GM23338 (cell line): ENCODE measurements around the gene APP. TPM values are rescaled to one million over a fixed set of nuclear protein-coding genes. Genes with fewer than 3 reads are reported as not detected.

Experiments
- ATAC-seq: fragments of 200-7000 bp; cut with Tn5 transposase; 3 replicates; pipeline ENCODE4 v1.9.1; 2020
- DNase-seq: peaks from one replicate; pipeline ENCODE4 v3.0.0-alpha.2; 2015; ENCODE audit warnings: low spot score
- H2AFZ ChIP-seq: fragments of 200-600 bp; sonication (generic); 2 replicates; pipeline ENCODE4 v1.8.0; 2016; ENCODE audit warnings: antibody characterized with exemption, mild to moderate bottlenecking, moderate library complexity
- H3F3A ChIP-seq: fragments of 200-600 bp; sonication (generic); replicated peaks from 2 replicates; pipeline ENCODE4 v1.8.0; 2017; ENCODE audit warnings: antibody characterized with exemption, mixed run types, low read depth
- H3K27ac ChIP-seq: fragments of 200-600 bp; sonication (generic); 2 replicates; pipeline ENCODE4 v1.6.1; 2016; ENCODE audit warnings: low read depth
- H3K27me3 ChIP-seq: fragments of 200-600 bp; sonication (generic); 2 replicates; pipeline ENCODE4 v1.8.0; 2016; ENCODE audit warnings: mild to moderate bottlenecking, mixed run types, moderate library complexity; ENCODE audit not compliant: insufficient read depth
- H3K36me3 ChIP-seq: fragments of 200-600 bp; sonication (generic); 2 replicates; pipeline ENCODE4 v1.8.0; 2016; ENCODE audit warnings: mild to moderate bottlenecking; ENCODE audit not compliant: insufficient read depth
- H3K4me1 ChIP-seq: fragments of 200-600 bp; sonication (generic); 2 replicates; pipeline ENCODE4 v1.8.0; 2016; ENCODE audit warnings: mild to moderate bottlenecking, moderate library complexity; ENCODE audit not compliant: insufficient read depth
- H3K4me2 ChIP-seq: fragments of 200-600 bp; sonication (generic); 2 replicates; pipeline ENCODE4 v1.7.1; 2017; ENCODE audit warnings: mixed run types
- H3K4me3 ChIP-seq: fragments of 200-600 bp; sonication (generic); 2 replicates; pipeline ENCODE4 v1.6.1; 2016; ENCODE audit warnings: mixed run types
- H3K79me2 ChIP-seq: fragments of 200-600 bp; sonication (generic); replicated peaks from 2 replicates; pipeline ENCODE4 v1.8.0; 2017; ENCODE audit warnings: mild to moderate bottlenecking; ENCODE audit not compliant: insufficient read depth
- H3K9me2 ChIP-seq: fragments of 200-600 bp; sonication (generic); 2 replicates; pipeline ENCODE4 v1.8.0; 2017; ENCODE audit not compliant: insufficient read depth
- H4K20me1 ChIP-seq: fragments of 200-600 bp; sonication (generic); replicated peaks from 2 replicates; pipeline ENCODE4 v1.8.0; 2017; ENCODE audit warnings: mild to moderate bottlenecking; ENCODE audit not compliant: insufficient read depth
- H3K27ac Mint-ChIP-seq: 2 replicates; pipeline ENCODE4 v1.8.0; 2020; ENCODE audit warnings: inconsistent platforms, mild to moderate bottlenecking, moderate library complexity, mixed read lengths
- H3K27me3 Mint-ChIP-seq: 3 replicates; pipeline ENCODE4 v1.8.0; 2022; ENCODE audit warnings: low read depth, mild to moderate bottlenecking, moderate library complexity, mixed read lengths, inconsistent platforms; ENCODE audit not compliant: insufficient read depth, poor library complexity
- H3K36me3 Mint-ChIP-seq: 3 replicates; pipeline ENCODE4 v1.8.0; 2021; ENCODE audit warnings: low read depth, mild to moderate bottlenecking, inconsistent platforms, moderate library complexity, mixed read lengths
- H3K4me1 Mint-ChIP-seq: 3 replicates; pipeline ENCODE4 v1.8.0; 2020; ENCODE audit warnings: mild to moderate bottlenecking, inconsistent platforms, mixed read lengths
- H3K4me3 Mint-ChIP-seq: 3 replicates; pipeline ENCODE4 v1.8.0; 2021; ENCODE audit warnings: moderate library complexity, mild to moderate bottlenecking, inconsistent platforms, mixed read lengths
- H3K9me3 Mint-ChIP-seq: 3 replicates; pipeline ENCODE4 v1.8.0; 2020; ENCODE audit warnings: moderate library complexity, mild to moderate bottlenecking, inconsistent platforms, mixed read lengths
- CREB1 ChIP-seq: fragments of 250-450 bp; sonication (Bioruptor Pico); IDR thresholded peaks from 2 replicates; pipeline ENCODE4 v1.5.0; 2020; ENCODE audit warnings: low read depth, mild to moderate bottlenecking, moderate library complexity
- CTCF ChIP-seq, 2 experiments: fragments of 200-600 bp in 1 of 2; sonication (generic) in 1 of 2; conservative IDR thresholded peaks; 2 replicates each; pipeline versions ENCODE4 v1.5.1 to v1.6.1; 2016 to 2017; ENCODE audit warnings: antibody characterized with exemption in 2 of 2, low read depth in 2 of 2, mild to moderate bottlenecking in 2 of 2, moderate library complexity in 1 of 2
- ETS1 ChIP-seq: IDR thresholded peaks from 2 replicates; pipeline ENCODE4 v1.6.1; 2016; ENCODE audit warnings: antibody characterized with exemption
- EZH2 ChIP-seq: fragments of 200-600 bp; sonication (generic); IDR thresholded peaks from one replicate; pipeline ENCODE4 v1.8.0; 2017; ENCODE audit warnings: antibody characterized with exemption, mild to moderate bottlenecking, low read depth; ENCODE audit not compliant: unreplicated experiment
- EZH2phosphoT487 ChIP-seq: fragments of 200-600 bp; sonication (generic); IDR thresholded peaks from one replicate; pipeline ENCODE4 v1.8.1; 2018; ENCODE audit warnings: antibody characterized with exemption; ENCODE audit not compliant: unreplicated experiment
- POLR2AphosphoS5 ChIP-seq: IDR thresholded peaks from 2 replicates; pipeline ENCODE4 v1.6.1; 2016; ENCODE audit warnings: antibody characterized with exemption, low read depth
- REST ChIP-seq: IDR thresholded peaks from one replicate; pipeline ENCODE4 v1.6.1; 2018; ENCODE audit warnings: antibody characterized with exemption; ENCODE audit not compliant: unreplicated experiment
- STAT1 ChIP-seq: IDR thresholded peaks from one replicate; pipeline ENCODE4 v1.6.1; 2016; ENCODE audit warnings: antibody characterized with exemption; ENCODE audit not compliant: unreplicated experiment
- ZNF114 ChIP-seq: fragments of 250-450 bp; sonication (Bioruptor Pico); IDR thresholded peaks from 2 replicates; pipeline ENCODE4 v1.5.0; 2020; ENCODE audit warnings: mild to moderate bottlenecking, moderate library complexity
- ZNF331 ChIP-seq: fragments of 250-450 bp; sonication (Bioruptor Pico); IDR thresholded peaks from 2 replicates; pipeline ENCODE4 v1.5.0; 2020; ENCODE audit warnings: low read depth, mild to moderate bottlenecking, moderate library complexity
- ZNF462 ChIP-seq: fragments of 250-450 bp; sonication (Bioruptor Pico); IDR thresholded peaks from 2 replicates; pipeline ENCODE4 v1.5.0; 2020; ENCODE audit warnings: mild to moderate bottlenecking, moderate library complexity
- polyA plus RNA-seq: library from polyadenylated mRNA; unstranded; fragments of >200 nt; fragmentation: Nextera tagmentation; extraction: Ambion mirVana; gene quantifications from 2 replicates; pipeline ENCODE4 v1.2.1, GENCODE V29; 2016
- total RNA-seq: library from RNA; depleted of rRNA; stranded (reverse); fragments of >200 nt; shearing (Covaris generic); gene quantifications from 2 replicates; pipeline ENCODE4 v1.2.3, GENCODE V29; 2014

APP gene
- total and polyA plus RNA-seq, 2 experiments from 2014 or later: 69.4 to 444 TPM

GRCh38 chr21:25925936-25926335 is 244.6 kb downstream of the APP start:
- peaks cover 33% of the 10 kb centered on the region for H3K36me3 Mint-ChIP-seq
- no peak overlapping the region for H3K4me3 Mint-ChIP-seq

More at GRCh38 chr21:25925936-25926335, 244.6 kb downstream of the APP start:
- Histone ChIP-seq H3F3A (no peaks in the 10 kb centered on the region), H3K4me2 (no peak overlapping the region), H3K4me3 (no peak overlapping the region), H4K20me1 (peaks cover 6% of the 10 kb centered on the region; the same call in 1 of the 2 replicates), H3K4me1 (peaks cover 7% of the 10 kb centered on the region), H3K27me3 (no peaks in the 10 kb centered on the region), H3K9me2 (no peaks in the 10 kb centered on the region), H3K27ac (no peak overlapping the region), H3K79me2 (peaks cover 47% of the 10 kb centered on the region), H3K36me3 (no peaks in the 10 kb centered on the region), H2AFZ (no peak overlapping the region)
- Mint-ChIP-seq H3K27me3 (peaks cover 6% of the 10 kb centered on the region), H3K27ac (no peak overlapping the region), H3K4me1 (peaks cover 8% of the 10 kb centered on the region), H3K9me3 (no peaks in the 10 kb centered on the region; the same call in 2 of the 3 replicates)
- ATAC-seq (no peak), DNase-seq (no peak)
- no peak for TF ChIP-seq CTCF (conservative IDR thresholded peaks at IDR 0.05; ENCODE audit: low read depth in 2 of 2)
- TF ChIP-seq EZH2phosphoT487: no peak
- TF ChIP-seq ETS1: no peak
- TF ChIP-seq POLR2AphosphoS5: no peak
- no peak for TF ChIP-seq REST
- no peak for TF ChIP-seq CREB1 (CRISPR knock-in tag)
- no peak for TF ChIP-seq STAT1
- no peak for TF ChIP-seq ZNF114 (CRISPR knock-in tag)
- no peak for TF ChIP-seq EZH2
- no peak for TF ChIP-seq ZNF462 (CRISPR knock-in tag)
- TF ChIP-seq ZNF331: no peak
